HepG2 (cell line): Measurements from ENCODE around the gene TRIM7. TPM values are rescaled to one million over a fixed set of nuclear protein-coding genes. Genes with fewer than 3 reads are reported as not detected.
"Not testable (repeated sequence)": the region's sequence is repeated elsewhere in the genome, so short reads cannot be mapped to it uniquely, and the experiment has no call there.

Experiments used
- ATAC-seq: fragments of 200-7000 bp; cut with Tn5 transposase; 3 replicates; pipeline ENCODE4 v1.9.1; 2020; ENCODE audit warnings: mild to moderate bottlenecking, moderate library complexity
- BruUV-seq: library from RNA; stranded (reverse); fragments of 400-500 nt; replicated peaks from 2 replicates; lab custom pipeline; 2021; lab: Mats Ljungman, UMichigan
- CTCF ChIA-PET: fragments of 300-600 bp; formaldehyde crosslinking; extraction: SDS; loops from one replicate; lab custom pipeline; 2021; ENCODE audit warnings: low total read pairs, inconsistent platforms, low intra/inter-chr PET ratio; lab: Yijun Ruan, JAX
- POLR2A ChIA-PET: fragments of 350-600 bp; sonication (Branson Sonifier 250); formaldehyde crosslinking; loops from one replicate; lab custom pipeline; 2020; ENCODE audit warnings: antibody characterized with exemption, inconsistent platforms; lab: Yijun Ruan, JAX
- DNase-seq: peaks from one replicate; pipeline ENCODE4 v3.0.0-alpha.2; 2015; ENCODE audit warnings: low spot score
- FAIRE-seq: peaks from 3 replicates; lab custom pipeline; 2011; peaks lifted over from hg19 to GRCh38; lab: Jason Lieb, UNC
- H2AFZ ChIP-seq: one replicate; pipeline ENCODE4 v1.6.1; 2011; ENCODE audit warnings: low read length, inconsistent platforms
- H3K27ac ChIP-seq: fragments of 300-600 bp; 3 replicates; pipeline ENCODE4 v1.8.0; 2011; ENCODE audit warnings: mixed run types, mild to moderate bottlenecking, mixed read lengths, low read length, inconsistent platforms; ENCODE audit not compliant: insufficient read depth; ENCODE audit errors: extremely low read length
- H3K27me3 ChIP-seq, 2 experiments: fragments of 200-600 bp in 1 of 2; 2 replicates in 1 of 2; 3 replicates in 1 of 2; pipeline versions ENCODE4 v1.6.0 to v1.8.0; 2011; ENCODE audit warnings: low read length in 2 of 2, mild to moderate bottlenecking in 2 of 2, moderate library complexity in 2 of 2, inconsistent platforms in 1 of 2; ENCODE audit not compliant: insufficient read depth in 2 of 2, control insufficient read depth in 1 of 2
- H3K36me3 ChIP-seq, 2 experiments: fragments of 200-600 bp in 1 of 2; replicated peaks in 1 of 2; 2 replicates in 1 of 2; 3 replicates in 1 of 2; pipeline versions ENCODE4 v1.5.1 to v1.8.0; 2011; ENCODE audit warnings: low read length in 2 of 2, inconsistent platforms in 1 of 2; ENCODE audit not compliant: insufficient read depth in 2 of 2, control insufficient read depth in 1 of 2
- H3K4me1 ChIP-seq: 2 replicates; pipeline ENCODE4 v1.5.1; 2012; ENCODE audit warnings: low read length, inconsistent platforms; ENCODE audit not compliant: insufficient read depth
- H3K4me2 ChIP-seq: 2 replicates; pipeline ENCODE4 v1.6.0; 2011; ENCODE audit warnings: low read depth, low read length, inconsistent platforms
- H3K4me3 ChIP-seq, 3 experiments: fragments of 200-600 bp in 1 of 3; sonication (generic), shearing (Covaris generic) in 1 of 3; replicated peaks in 1 of 3; 2 replicates each; pipeline ENCODE4 v1.5.1; 2011 to 2016; ENCODE audit warnings: low read length in 3 of 3, inconsistent platforms in 2 of 3, low read depth in 2 of 3, mild to moderate bottlenecking in 2 of 3, control low read depth in 1 of 3, mixed read lengths in 1 of 3; ENCODE audit not compliant: insufficient read depth in 1 of 3
- H3K79me2 ChIP-seq: one replicate; pipeline ENCODE4 v1.6.1; 2011; ENCODE audit warnings: low read length, inconsistent platforms; ENCODE audit not compliant: insufficient read depth
- H3K9ac ChIP-seq: 2 replicates; pipeline ENCODE4 v1.6.0; 2011; ENCODE audit warnings: mild to moderate bottlenecking, low read depth, low read length, inconsistent platforms; ENCODE audit not compliant: insufficient read depth
- H3K9me3 ChIP-seq: 2 replicates; pipeline ENCODE4 v1.5.1; 2012; ENCODE audit warnings: mild to moderate bottlenecking, low read length
- H4K20me1 ChIP-seq: 2 replicates; pipeline ENCODE4 v1.6.0; 2011; ENCODE audit warnings: inconsistent platforms, mild to moderate bottlenecking, low read length, moderate library complexity; ENCODE audit not compliant: insufficient read depth
- NR2F6 ChIP-seq, 2 experiments: IDR thresholded peaks; 2 replicates each; pipeline ENCODE4 v1.6.1; 2016; ENCODE audit warnings: antibody characterized with exemption in 1 of 2, mild to moderate bottlenecking in 1 of 2
- ZMYM3 ChIP-seq: sonication (generic); formaldehyde crosslinking; IDR thresholded peaks from 2 replicates; pipeline ENCODE4 v1.5.1; 2020; ENCODE audit warnings: mild to moderate bottlenecking, missing genetic modification reagents
- ZNF460 ChIP-seq: sonication (generic); formaldehyde crosslinking; IDR thresholded peaks from 2 replicates; pipeline ENCODE4 v1.5.1; 2020; ENCODE audit warnings: missing genetic modification reagents, mild to moderate bottlenecking, borderline replicate concordance
- WGBS: methylation state at CpG from one replicate; pipeline ENCODE4 v1.1.6; 2017; ENCODE audit warnings: low lambda C conversion rate; 5-methylcytosine and 5-hydroxymethylcytosine counted together
- in situ Hi-C: cut with HindIII; loops from 2 replicates; pipeline ENCODE4 v1.10.0; 2017; ENCODE audit warnings: low pct_unique_long_range_greater_than_20kb; ENCODE audit not compliant: extremely low pct_ligation_motif_present
- intact Hi-C: fragments of 100-400 bp; cut with micrococcal nuclease; formaldehyde crosslinking; loops from one replicate; pipeline ENCODE4 v1.10.0; 2022; ENCODE audit not compliant: unreplicated experiment
- polyA plus RNA-seq, 8 experiments: library from polyadenylated mRNA; depleted of rRNA in 3 of 8; stranded (reverse) in 7 of 8; unstranded in 1 of 8; fragments of >200 nt; fragmentation: Illumina TruSeq in 4 of 8; extraction: Trizol in 4 of 8; gene quantifications; 2 replicates each; pipeline versions ENCODE4 v1.2.1 to v1.2.3, GENCODE V29; 2011 to 2016; ENCODE audit warnings: low read depth in 4 of 8, missing spikeins in 1 of 8, mixed read lengths in 1 of 8; ENCODE audit not compliant: insufficient read depth in 1 of 8
- total RNA-seq, 5 experiments: library from RNA; depleted of rRNA; stranded (reverse); fragments of >200 nt; fragmentation: Illumina TruSeq; extraction: Trizol; gene quantifications; 2 replicates each; pipeline ENCODE4 v1.2.3, GENCODE V29; 2016; ENCODE audit warnings: low read depth in 1 of 5

TRIM7 gene
- total and polyA plus RNA-seq, 2 of the 13 experiments (the other 11 are each of a cell fraction or from before 2014, with no cell fraction given): 0.13 TPM; not detected in 1

- BruUV-seq; H3K4me3 ChIP-seq; CTCF ChIA-PET; FAIRE-seq; H3K79me2 ChIP-seq; intact Hi-C loops; H3K36me3 ChIP-seq; in situ Hi-C loops; H3K4me2 ChIP-seq; H3K9ac ChIP-seq; ATAC-seq; H3K4me1 ChIP-seq; DNase-seq; H2AFZ ChIP-seq; H4K20me1 ChIP-seq; POLR2A ChIA-PET; H3K27ac ChIP-seq; H3K9me3 ChIP-seq; TF ChIP-seq NR2F6 (CRISPR knock-in tag; IDR thresholded peaks at IDR 0.05): not testable (repeated sequence)
- TF ChIP-seq ZMYM3 (CRISPR knock-in tag): 0 out of 2 replicates have a peak, but pooled peaks have one; percentile 18
- TF ChIP-seq ZNF460 (CRISPR knock-in tag): peak; percentile 82
- peak; percentile 22; the same call in 1 of the 2 replicates for TF ChIP-seq NR2F6 (IDR thresholded peaks at IDR 0.05)
- WGBS: 16% methylated on average over 9 of the region's 11 CpGs
- peaks cover 0 to 14% of the 10 kb centered on the region in 2 experiments; a peak in 1 of 5 replicates for H3K27me3 ChIP-seq
Measured at GRCh38 chr5:181210148-181210547, 5.2 kb upstream of the TRIM7 start.

- H3K4me1 ChIP-seq: peaks cover 14% of the 10 kb centered on the region
- H3K9me3 ChIP-seq, in situ Hi-C loops, H3K79me2 ChIP-seq, BruUV-seq, POLR2A ChIA-PET, H3K4me3 ChIP-seq, ATAC-seq, H3K9ac ChIP-seq, CTCF ChIA-PET, H3K36me3 ChIP-seq, DNase-seq, FAIRE-seq, H2AFZ ChIP-seq, H3K27ac ChIP-seq, intact Hi-C loops, H3K4me2 ChIP-seq, H4K20me1 ChIP-seq: not testable (repeated sequence)
- peaks cover under 1 to 23% of the 10 kb centered on the region in 2 experiments; a peak in 3 of 5 replicates for H3K27me3 ChIP-seq
- WGBS: 72% methylated on average over 24 of the region's 24 CpGs
Measured at GRCh38 chr5:181209006-181209405, 4.0 kb upstream of the TRIM7 start.
